Measurements from ENCODE around the gene SLC17A7.

- TF ChIP-seq CTCF (IDR thresholded peaks at IDR 0.05) (peak; percentile 99), ZFX (IDR thresholded peaks at IDR 0.05; ENCODE audit: borderline replicate concordance) (no peak)
These were observed 32.7 kb upstream of the SLC17A7 start, which contains the start of gene FLT3LG for GRCh38 chr19:49473868-49474541.
